Activated naive CD4-positive, alpha-beta T cell treated with anti-CD3 and anti-CD28 coated beads, Interleukin-2, amount 10 ng/mL, durations not matched to agents 5 hours and 36 hours (primary cell): ENCODE data around the gene CELA2B. TPM values are rescaled to one million over a fixed set of nuclear protein-coding genes. Genes with fewer than 3 reads are reported as not detected.

Experiments
- total RNA-seq, 2 experiments: library from RNA; stranded (reverse); gene quantifications; one replicate each; pipeline ENCODE4 v1.2.3, GENCODE V29; 2021

CELA2B gene
- not detected for total RNA-seq

DNA sequence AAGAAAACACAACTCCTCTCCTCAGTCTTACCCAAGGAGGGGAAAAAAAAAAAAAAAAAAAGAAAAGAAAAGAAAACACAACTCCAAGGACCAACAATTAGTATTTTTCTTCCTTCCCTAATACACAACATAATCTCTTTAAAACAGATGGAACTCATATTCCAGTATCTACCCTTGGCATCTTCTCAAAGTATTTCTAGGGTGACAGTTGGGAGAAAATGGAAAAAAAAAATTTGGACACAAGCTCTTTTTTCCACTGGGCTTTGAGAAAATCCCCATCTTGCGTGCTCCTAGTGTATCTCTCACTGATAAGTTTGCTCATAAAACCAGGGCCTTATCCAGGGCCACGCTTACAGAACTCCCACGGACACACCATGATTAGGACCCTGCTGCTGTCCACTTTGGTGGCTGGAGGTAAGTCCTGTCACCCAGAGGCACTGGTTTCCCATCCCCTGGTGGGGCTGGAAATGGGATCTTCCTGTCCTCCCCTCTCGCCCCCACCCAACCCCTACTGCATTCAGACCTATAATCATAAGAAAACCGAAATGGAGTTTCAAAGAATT, at the start of gene CELA2B:
CELA2B (plus strand) TSS at position 353 of the 563 bp plus-strand sequence; CDS start at position 375, 22 bp downstream.

DNA sequence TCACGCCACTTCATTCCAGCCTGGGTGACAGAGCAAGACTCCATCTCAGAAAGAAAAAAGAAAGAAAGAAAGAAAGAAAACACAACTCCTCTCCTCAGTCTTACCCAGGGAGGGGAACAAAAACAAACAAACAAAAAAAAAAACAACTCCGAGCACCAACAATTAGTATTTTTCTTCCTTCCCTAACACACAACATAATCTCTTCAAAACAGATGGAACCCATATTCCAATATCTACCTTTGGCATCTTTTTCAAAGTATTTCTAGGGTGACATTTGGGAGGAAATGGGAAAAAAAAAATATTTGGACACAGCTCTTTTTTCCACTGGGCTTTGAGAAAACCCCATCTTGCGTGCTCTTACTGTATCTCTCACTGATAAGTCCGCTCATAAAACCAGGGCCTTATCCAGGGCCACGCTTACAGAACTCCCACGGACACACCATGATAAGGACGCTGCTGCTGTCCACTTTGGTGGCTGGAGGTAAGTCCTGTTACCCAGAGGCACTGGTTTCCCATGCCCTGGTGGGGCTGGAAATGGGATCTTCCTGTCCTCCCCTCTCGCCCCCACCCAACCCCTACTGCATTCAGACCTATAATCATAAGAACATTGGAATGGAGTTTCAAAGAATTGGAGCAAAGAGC, 19.5 kb upstream of the CELA2B start, which contains the start of gene CELA2A:
CELA2A (plus strand) TSS at position 420 of the 642 bp plus-strand sequence; CDS start at position 442, 22 bp downstream.

DNA sequence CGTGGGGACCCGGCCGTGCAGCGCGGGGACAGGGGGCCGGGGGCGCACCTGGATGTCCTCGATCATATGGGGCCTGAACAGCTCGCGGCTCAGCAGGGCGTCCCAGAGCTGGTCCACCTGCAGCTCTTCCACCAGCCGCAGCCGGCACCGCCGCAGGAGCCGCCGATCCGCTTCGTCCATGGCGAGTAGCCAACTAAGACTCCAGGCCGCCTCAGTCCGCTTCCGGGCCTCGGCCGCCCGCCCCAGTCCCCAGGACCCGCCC, 48.0 kb downstream of the CELA2B start, which contains the start of gene CASP9:
CASP9 (minus strand) TSS at position 195 of the 262 bp plus-strand sequence; CDS start at position 180, 15 bp downstream.

DNA sequence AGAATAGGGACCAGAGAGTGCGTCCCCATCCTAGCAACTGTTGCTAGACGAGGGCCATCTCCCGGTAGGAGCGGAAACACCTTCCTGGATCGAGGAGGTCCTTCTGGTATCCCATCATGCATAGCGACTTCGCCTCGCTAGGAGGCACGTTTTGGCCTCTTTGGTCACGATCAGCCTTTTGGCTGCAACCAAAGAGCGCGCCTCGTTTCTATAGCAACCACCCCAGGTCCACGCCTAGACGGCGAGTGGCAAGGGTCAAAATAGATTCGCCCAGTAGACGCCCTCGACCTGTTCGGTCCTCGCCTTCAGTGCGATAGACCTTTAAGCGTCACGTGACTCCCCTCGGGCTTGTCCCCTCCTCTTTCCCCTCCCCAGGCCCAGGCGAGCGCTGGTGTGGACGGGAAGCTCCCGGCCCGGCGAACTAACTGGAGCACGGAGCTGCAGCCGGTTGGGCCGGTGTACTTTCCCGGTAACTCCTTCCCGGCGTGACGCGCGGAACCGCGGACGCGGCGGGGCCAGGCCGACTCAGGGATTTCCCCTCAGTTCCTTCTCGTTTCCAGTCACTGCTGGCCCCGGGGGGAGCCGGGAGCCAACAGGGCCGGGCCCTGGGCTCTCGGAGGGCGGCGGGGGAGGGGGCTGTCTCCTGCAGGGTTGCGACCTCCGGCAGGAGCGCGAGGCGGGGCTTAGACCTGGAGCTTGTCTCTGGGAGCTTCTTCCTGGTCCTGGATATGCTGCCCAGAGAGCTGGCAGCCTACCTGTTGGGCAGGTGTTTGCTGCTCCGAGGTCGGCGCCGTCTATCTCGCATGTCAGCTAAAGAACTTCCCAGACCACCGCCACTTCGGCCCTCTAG, 50.8 kb downstream of the CELA2B start, which contains the start of gene DNAJC16:
DNAJC16 (plus strand) TSS at position 359 of the 850 bp plus-strand sequence. CDS start 2,258 bp downstream, outside the sequence.

Other genes starting within 250 kb of the CELA2B start
- under 1 TPM; 0.18 to 0.46 TPM for gene FHAD1, start 228.9 kb upstream of the CELA2B start, total RNA-seq
- gene EFHD2, start 66.2 kb upstream of the CELA2B start, total RNA-seq: 10 to 100 TPM; 51.8 to 52.3 TPM
- gene CTRC, start 37.7 kb upstream of the CELA2B start, total RNA-seq: under 1 TPM in 1 of 2 experiments, not detected in 1; 0.38 TPM
- gene CELA2A, start 19.4 kb upstream of the CELA2B start, total RNA-seq: not detected
- gene CASP9, start 48.1 kb downstream of the CELA2B start, total RNA-seq: 10 to 100 TPM; 18.6 to 19.0 TPM
- gene DNAJC16, start 50.7 kb downstream of the CELA2B start, total RNA-seq: 10 to 100 TPM; 13.4 to 18.8 TPM
- gene AGMAT, start 108.9 kb downstream of the CELA2B start, total RNA-seq: 10 to 100 TPM; 15.7 to 15.9 TPM
- 10 to 100 TPM; 31.8 to 36.5 TPM for gene DDI2, start 141.4 kb downstream of the CELA2B start, total RNA-seq
- 10 to 100 TPM; 53.3 to 55.8 TPM for gene PLEKHM2, start 208.2 kb downstream of the CELA2B start, total RNA-seq